NCI-H2081 treated with DMSO at 0.1 percent for 48 hours (cell line): ENCODE measurements around the gene METTL16.

Source experiments
- DNase-seq: peaks from one replicate; lab custom pipeline; 2025; lab: John Stamatoyannopoulos, UW

Gene METTL16

GRCh38 chr17:2380226-2380922 is 131.3 kb downstream of the METTL16 start:
- no peak for DNase-seq

DNA sequence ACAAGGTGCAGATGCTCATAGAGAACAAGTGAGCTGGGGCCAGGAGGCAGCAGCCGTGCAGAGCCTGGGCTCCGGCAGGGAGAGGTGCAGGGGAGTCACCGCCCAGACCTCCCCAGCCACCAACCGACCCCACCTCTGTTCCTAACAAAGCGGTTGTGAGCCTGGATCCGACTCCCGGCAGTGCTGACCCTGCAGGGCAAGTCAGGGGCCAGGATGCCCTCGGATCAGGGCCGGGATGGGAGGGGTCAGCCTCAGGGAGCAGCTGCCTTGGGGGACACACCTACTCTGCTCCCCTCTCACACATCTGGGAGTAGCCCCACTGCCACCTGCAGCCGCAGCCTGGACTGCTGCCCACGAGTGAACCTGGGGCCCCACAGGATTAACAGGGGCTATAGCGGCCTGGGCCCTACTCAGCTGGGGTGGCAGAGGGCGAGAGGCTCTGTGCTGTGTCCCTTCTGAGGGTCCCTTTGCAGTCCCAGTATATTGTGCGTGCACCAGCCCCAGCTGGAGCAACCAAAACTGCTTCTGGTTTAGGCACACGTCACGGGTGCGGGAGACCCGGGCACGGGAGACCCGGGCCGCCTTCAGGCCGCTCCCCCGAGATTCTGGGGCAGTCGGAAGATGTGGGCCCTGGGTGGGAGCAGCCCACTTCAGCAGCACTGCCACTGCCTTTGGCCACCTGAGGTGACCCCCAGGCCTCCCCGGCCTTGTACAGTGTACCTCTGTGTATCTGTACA is 132.0 kb downstream of the METTL16 start:
- no peak for DNase-seq

DNA sequence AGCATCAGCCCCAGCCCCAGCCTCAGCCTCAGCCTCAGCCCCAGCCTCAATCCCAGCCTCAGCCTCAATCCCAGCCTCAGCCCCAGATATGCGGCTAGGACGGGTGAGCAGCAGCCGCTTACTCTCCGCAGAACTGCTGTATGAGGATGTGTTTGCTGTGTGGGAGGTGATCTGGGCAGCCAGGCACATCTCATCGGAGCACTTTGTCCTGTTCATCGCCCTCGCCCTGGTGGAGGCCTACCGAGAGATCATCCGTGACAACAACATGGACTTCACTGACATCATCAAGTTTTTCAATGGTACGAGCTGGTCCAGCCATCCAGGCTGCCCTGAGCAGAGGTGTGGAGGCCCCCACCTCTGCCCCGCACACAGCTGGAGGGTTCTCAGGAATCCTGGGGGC is 132.8 kb downstream of the METTL16 start:
- no peak for DNase-seq

GRCh38 chr17:2377659-2378058 is 134.0 kb downstream of the METTL16 start:
- no peak for DNase-seq

- DNase-seq: no peak
These were observed 135.6 kb downstream of the METTL16 start for GRCh38 chr17:2376107-2376506.

DNA sequence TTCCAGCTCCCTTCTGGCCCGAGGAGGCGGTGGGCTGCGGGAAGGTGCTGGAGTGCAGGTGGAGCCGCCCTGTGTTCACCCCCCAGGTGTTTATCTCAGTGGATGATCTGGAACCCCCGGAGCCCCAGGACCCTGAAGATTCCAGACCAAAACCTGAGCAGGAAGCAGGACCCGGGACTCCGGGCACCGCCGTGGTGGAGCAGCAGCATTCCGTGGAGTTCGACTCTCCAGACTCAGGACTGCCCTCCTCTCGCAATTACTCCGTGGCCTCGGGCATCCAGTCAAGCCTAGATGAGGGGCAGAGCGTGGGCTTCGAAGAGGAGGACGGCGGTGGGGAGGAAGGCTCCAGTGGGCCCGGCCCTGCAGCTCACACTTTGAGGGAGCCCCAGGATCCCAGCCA is 136.3 kb downstream of the METTL16 start:
- no peak for DNase-seq

GRCh38 chr17:2374549-2375285 is 137.0 kb downstream of the METTL16 start:
- no peak for DNase-seq

DNA sequence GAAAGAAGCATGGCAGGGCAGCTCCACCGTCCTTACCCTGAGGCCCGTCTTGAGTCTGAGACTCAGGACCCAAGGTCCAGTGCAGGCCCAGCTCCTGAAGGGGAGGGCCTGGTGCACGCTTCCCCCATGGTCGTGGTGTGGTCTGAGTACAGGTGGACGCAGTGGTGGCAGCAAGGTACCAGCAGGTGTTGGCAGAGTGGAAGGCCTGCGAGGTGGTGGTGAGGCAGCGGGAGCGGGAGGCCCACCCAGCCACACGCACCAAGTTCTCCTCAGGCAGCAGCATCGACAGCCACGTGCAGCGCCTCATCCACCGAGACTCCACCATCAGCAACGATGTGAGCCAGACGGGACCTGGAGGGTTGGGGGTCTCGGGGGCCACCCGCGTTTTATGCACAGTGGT is 138.5 kb downstream of the METTL16 start:
- no peak for DNase-seq

GRCh38 chr17:2372681-2373080 is 139.0 kb downstream of the METTL16 start:
- DNase-seq: no peak

- no peak for DNase-seq
These were observed 139.5 kb downstream of the METTL16 start for GRCh38 chr17:2372180-2372579.

DNA sequence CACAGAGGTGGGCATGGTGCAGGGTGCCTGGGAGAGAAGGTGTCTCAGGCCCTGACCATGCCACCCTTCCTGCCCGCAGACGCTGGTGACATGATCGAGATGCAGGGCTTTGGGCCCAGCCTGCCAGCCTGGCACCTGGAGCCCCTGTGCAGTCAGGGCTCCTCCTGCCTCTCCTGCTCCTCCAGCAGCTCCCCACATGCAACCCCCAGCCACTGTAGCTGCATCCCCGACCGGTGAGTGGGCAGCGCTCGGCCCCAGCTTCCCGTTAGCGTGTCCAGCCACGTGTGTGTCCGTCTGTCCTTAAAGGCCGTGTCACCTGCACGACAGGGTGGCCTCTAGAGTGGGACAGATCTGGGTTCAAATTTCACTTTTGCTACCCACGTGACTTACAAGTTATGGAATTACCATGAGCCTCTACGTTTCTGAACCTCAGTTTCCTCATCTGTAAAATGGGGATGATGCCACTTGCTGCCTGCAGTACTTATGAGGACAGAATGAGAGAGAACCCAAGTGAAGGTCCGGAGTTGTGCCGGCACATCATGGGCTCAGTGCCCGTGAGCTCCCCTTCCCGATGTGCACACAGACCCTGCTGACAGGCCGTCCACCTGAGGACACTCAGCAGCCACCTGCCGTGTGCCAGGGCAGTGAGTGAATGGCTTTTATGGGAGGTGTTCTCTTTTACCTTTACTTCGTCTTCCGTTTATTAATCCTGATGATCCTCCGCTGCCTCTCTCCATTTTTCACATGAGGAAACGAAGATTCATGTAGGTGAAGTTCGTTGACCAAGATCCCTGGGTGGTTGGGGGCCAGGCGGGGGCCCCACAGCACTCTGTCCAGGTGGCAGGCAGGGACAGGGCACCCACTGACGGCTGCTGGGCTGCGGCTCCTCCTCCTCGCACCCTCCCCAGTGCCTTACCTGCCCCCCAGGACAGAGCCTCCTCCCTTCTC is 140.2 kb downstream of the METTL16 start:
- DNase-seq: no peak

- no peak for DNase-seq
These were observed 141.5 kb downstream of the METTL16 start for GRCh38 chr17:2370211-2370589.

DNA sequence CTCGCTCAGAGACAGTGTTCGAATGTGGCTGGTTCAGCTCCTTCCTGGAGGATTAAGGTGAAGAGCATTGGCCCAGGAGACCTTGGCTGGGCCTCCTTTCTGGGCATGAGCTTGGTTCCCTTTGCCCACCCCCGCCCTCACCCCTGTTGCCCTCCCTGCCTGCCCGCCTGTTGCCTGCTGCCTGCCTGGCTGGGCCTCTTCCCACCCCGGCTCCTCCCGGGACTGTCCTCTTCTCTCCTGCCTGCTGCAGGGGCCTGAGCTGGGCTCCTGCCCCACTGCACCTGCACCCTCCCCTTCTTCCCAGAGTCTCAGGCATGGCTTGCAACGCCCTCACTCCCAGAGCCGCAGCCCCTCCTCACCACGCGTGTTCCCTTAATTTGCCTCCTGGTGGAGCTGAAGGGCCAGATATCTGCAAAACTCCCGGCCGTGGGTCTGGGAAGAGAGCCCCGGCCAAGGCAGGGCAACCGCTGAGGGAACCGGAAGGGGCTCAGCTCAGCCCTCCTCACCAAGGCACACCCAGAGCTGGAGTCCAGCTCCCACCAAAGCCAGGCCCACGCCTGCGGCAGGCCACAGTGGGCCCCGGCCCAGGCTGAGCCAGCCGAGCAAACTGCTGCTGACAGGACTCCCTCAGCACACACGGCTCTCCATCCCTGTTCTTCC is 142.0 kb downstream of the METTL16 start:
- DNase-seq: no peak

GRCh38 chr17:2369039-2369438 is 142.6 kb downstream of the METTL16 start:
- no peak for DNase-seq

DNA sequence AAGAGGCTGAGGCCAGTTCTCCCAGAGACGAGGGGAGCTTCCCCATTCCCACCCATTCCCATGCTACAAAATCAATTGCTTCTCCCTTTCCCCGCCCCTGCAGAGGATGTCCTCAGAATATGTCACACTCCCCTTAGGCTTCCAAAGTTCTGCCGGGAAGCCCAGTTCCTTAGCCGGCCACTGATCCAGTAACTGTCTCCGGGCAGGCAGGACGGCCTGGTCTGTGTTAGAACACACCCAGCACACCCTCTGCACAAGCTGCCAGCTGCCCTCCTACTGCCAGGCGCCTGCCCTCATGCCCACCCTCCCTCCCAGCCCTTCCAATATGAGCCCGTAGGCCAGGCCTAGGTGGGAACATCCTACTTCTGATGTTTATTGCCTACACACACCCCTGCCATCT is 143.3 kb downstream of the METTL16 start:
- DNase-seq: no peak

GRCh38 chr17:2366747-2367494 is 144.8 kb downstream of the METTL16 start:
- no peak for DNase-seq
